Lung (tissue), 12 donors: Measurements from ENCODE around the gene CPB2. TPM values are rescaled to one million over a fixed set of nuclear protein-coding genes. Genes with fewer than 3 reads are reported as not detected.

Source experiments
- ATAC-seq: fragments of 200-7000 bp; cut with Tn5 transposase; one replicate; pipeline ENCODE4 v1.9.1; 2020; ENCODE audit warnings: moderate number of reproducible peaks; ENCODE audit not compliant: insufficient read depth, low FRiP score
- DNase-seq, 3 donors: peaks; one replicate each; pipeline ENCODE4 v3.0.0-alpha.2; 2013 to 2017
- H3K27ac ChIP-seq, 2 donors: one replicate each; pipeline ENCODE4 v1.5.1; 2013; ENCODE audit warnings: mild to moderate bottlenecking in 2 of 2, moderate library complexity in 2 of 2, control low read depth in 1 of 2, inconsistent platforms in 1 of 2, low read depth in 1 of 2, low read length in 1 of 2
- H3K27me3 ChIP-seq, 3 donors: one replicate each; pipeline ENCODE4 v1.5.1; 2013; ENCODE audit warnings: low read length in 2 of 3; ENCODE audit not compliant: control insufficient read depth in 3 of 3, insufficient read depth in 3 of 3
- H3K36me3 ChIP-seq, 4 donors: one replicate each; pipeline ENCODE4 v1.5.1; 2013; ENCODE audit warnings: low read length in 4 of 4, mild to moderate bottlenecking in 1 of 4, moderate library complexity in 1 of 4; ENCODE audit not compliant: control insufficient read depth in 4 of 4, insufficient read depth in 4 of 4
- H3K4me1 ChIP-seq, 5 donors: one replicate each; pipeline ENCODE4 v1.5.1; 2013; ENCODE audit warnings: low read length in 5 of 5, mild to moderate bottlenecking in 2 of 5, moderate library complexity in 1 of 5; ENCODE audit not compliant: control insufficient read depth in 5 of 5, insufficient read depth in 5 of 5
- H3K4me3 ChIP-seq: one replicate; pipeline ENCODE4 v1.5.1; 2013; ENCODE audit warnings: mild to moderate bottlenecking, control low read depth, moderate library complexity
- H3K9ac ChIP-seq, 2 donors: one replicate each; pipeline ENCODE4 v1.5.1; 2013; ENCODE audit warnings: low read length in 2 of 2, control low read depth in 1 of 2; ENCODE audit not compliant: insufficient read depth in 1 of 2
- H3K9me3 ChIP-seq, 4 donors: one replicate each; pipeline ENCODE4 v1.5.1; 2013; ENCODE audit warnings: low read length in 3 of 4, mild to moderate bottlenecking in 1 of 4, moderate library complexity in 1 of 4; ENCODE audit not compliant: control insufficient read depth in 4 of 4, insufficient read depth in 3 of 4
- CTCF ChIP-seq: IDR thresholded peaks from 2 replicates; pipeline ENCODE4 v1.5.1; 2012; ENCODE audit warnings: mild to moderate bottlenecking; ENCODE audit errors: control extremely low read depth, extremely low read depth
- WGBS, 2 donors: extraction: QIAGEN DNeasy Blood & Tissue Kit; methylation state at CpG; one replicate each; pipeline ENCODE4 v1.1.7; 2013; 5-methylcytosine and 5-hydroxymethylcytosine counted together
- polyA plus RNA-seq, 2 donors: library from polyadenylated mRNA; stranded (reverse); fragments of 200-250 nt; gene quantifications; one replicate each; pipeline ENCODE4 v1.2.1, GENCODE V29; 2013
- total RNA-seq, 2 donors: library from RNA; depleted of rRNA in 1 of 2; stranded (reverse); fragments of >200 nt in 1 of 2; gene quantifications; one replicate each; pipeline ENCODE4 v1.2.1, GENCODE V29; 2014 to 2021
- donor health status: control.
- donor health status: control.
- donor health status: Bipolar disorder and iron deficiency.
- donor health status: healthy.
- donor health status: DM: yes; HTN: yes; CAD: no.

The CPB2 gene
- total and polyA plus RNA-seq, 4 donors = 1.7 to 19.7 (median 16.7) TPM; not detected in 1

- H3K36me3 ChIP-seq = peaks cover 6 to 31% (median 21%) of the 10 kb centered on the region in 4 donors
Measured at GRCh38 chr13:46035066-46035465, 69.8 kb downstream of the CPB2 start.

DNA sequence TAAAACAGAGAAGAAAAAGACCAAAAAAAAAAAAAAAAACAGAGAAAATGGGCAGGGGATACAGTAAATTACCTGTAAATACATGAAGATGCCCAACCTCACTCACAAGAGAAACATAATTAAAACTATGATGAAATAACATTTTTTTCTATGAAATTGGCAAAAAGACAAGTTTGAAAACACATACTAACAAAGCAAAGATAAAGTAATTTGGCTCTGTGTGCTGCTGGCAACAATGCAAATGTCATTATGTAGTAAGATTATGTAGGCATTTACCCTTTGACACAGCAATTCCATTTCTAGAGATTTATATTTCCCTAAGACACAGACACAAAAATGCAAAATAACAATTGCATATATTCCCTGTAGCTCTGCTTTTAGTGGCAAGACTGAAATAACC is 72.5 kb downstream of the CPB2 start:
- Histone ChIP-seq H3K9me3 (peaks cover 0 to 9% (median 1%) of the 10 kb centered on the region in 4 donors), H3K27ac (no peak overlapping the region), H3K4me3 (no peak overlapping the region), H3K36me3 (peaks cover 2 to 28% (median 13%) of the 10 kb centered on the region in 4 donors), H3K9ac (no peak overlapping the region), H3K4me1 (peaks cover 0 to 2% (median 0%) of the 10 kb centered on the region in 5 donors), H3K27me3 (no peaks in the 10 kb centered on the region)
- TF ChIP-seq CTCF = no peak
- peak in 2 of 3 donors; percentile 25 to 26 for DNase-seq
- no peak for ATAC-seq

More at GRCh38 chr13:46035066-46035465, 69.8 kb downstream of the CPB2 start:
- WGBS, 2 donors = 81 to 82% methylated on average over 2 of the region's 2 CpGs
- Histone ChIP-seq H3K4me3 (no peak overlapping the region), H3K4me1 (peaks cover 0 to 2% (median 0%) of the 10 kb centered on the region in 5 donors), H3K27ac (no peak overlapping the region), H3K9ac (no peak overlapping the region), H3K27me3 (no peaks in the 10 kb centered on the region), H3K9me3 (peaks cover 0 to 8% (median 1%) of the 10 kb centered on the region in 4 donors)
- DNase-seq = no peak
- TF ChIP-seq CTCF = no peak
- ATAC-seq = no peak

DNA sequence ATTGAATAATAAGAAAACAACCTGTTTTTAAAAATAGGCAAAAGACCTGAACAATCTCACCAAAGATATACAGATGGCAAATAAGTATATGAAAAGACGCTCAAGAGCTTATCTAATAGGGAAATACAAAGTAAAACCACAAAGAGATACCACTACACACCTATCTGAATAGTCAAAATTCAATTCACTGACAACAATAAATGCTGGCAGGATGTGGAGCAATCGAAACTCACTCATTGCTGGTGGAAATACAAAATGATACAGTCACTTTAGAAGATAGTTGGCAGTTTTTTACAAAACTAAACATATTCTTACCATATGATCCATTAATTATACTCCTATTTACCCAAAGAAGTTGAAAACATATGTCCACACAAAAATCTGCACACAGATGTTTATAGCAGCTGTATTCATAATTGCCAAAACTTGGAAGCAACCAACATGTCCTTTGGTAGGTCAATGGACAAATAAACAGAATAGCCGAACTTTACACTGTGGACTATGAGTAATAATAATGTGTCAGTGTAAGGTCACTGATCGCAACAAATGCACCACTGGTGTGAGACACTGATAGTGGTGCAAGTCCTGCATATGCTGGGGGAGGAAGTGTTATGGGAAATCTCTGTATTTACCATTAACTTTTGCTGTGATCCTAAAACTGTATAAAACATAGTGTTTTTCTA is 73.1 kb downstream of the CPB2 start:
- H3K27ac ChIP-seq = no peak overlapping the region
- peaks cover 0 to 9% (median 1%) of the 10 kb centered on the region in 4 donors for H3K9me3 ChIP-seq
- ATAC-seq (no peak), DNase-seq (no peak)
- no peak overlapping the region for H3K9ac ChIP-seq
- H3K4me3 ChIP-seq = no peak overlapping the region
- no peaks in the 10 kb centered on the region for H3K27me3 ChIP-seq
- WGBS, 2 donors = 95 to 96% methylated on average over 4 of the region's 4 CpGs
- peaks cover 0 to 2% (median 0%) of the 10 kb centered on the region in 5 donors for H3K4me1 ChIP-seq
- no peak for TF ChIP-seq CTCF
- peaks cover 2 to 28% (median 13%) of the 10 kb centered on the region in 4 donors for H3K36me3 ChIP-seq
